ENCODE data around the gene ALDH3B1.

DNA sequence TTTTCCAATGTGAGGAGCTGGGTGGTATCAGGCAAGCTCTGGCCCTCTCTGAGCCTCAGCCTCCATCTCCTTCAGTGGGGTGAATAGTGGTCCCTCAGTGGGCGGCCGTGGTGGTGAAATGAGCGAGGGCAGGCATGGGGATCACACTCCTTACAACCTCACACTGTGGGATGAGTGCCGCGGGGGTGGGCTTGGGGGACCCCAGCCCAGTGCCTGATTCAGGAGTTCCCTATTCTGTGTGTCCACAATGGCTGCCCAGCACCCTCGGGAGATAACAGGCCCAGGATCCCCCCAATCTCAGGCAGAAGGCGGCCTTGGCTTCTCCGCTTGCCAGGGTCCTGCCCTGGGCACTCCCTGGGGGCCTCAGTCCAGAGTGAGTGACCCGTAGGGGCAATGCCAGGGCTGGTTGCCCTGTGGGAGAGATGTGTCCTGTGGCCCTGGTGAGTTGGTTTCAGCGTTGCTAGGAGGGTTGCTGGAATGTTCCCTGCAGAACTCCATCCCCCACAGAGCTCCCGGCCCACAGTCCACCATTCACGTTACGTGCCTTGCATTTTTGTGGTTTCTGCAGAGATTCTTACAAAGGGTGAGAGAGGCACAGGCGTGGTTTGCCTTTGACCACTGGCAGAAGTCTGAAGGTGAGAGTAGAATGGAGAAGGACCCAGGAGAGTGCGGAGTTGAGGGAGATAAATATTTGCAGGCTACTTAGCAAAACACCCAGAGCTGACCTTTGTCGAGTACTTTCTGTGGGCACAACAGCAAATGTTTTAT, 2.9 kb downstream of the ALDH3B1 start:
- TF ChIP-seq CTCF (optimal IDR thresholded peaks at IDR 0.05 in 1 of 3, IDR thresholded peaks at IDR 0.05 in 1 of 3, conservative IDR thresholded peaks at IDR 0.05 in 1 of 3; ENCODE audit: extremely low read depth in 1 of 3, insufficient read depth in 2 of 3, low read length in 3 of 3) = no peak
- TF ChIP-seq EZH2 (IDR thresholded peaks at IDR 0.05; ENCODE audit: low read length) = no peak
